ENCODE measurements around the gene AKT1.

Gene AKT1

GRCh38 chr14:104821971-104822608 lies 26.5 kb upstream of the AKT1 start:
- Histone ChIP-seq H3K27me3 (ENCODE audit: control insufficient read depth, low read length) (no peaks in the 10 kb centered on the region), H3K4me3 (ENCODE audit: low read length) (no peak overlapping the region), H3F3A (ENCODE audit: control insufficient read depth, insufficient read depth) (0 out of 2 replicates have a peak, but pooled peaks cover 2% of the 10 kb centered on the region), H3K27ac (ENCODE audit: low read depth, low read length) (no peak overlapping the region), H3K79me2 (ENCODE audit: control insufficient read depth, low read length) (peaks cover 12% of the 10 kb centered on the region), H3K9me3 (ENCODE audit: control insufficient read depth, insufficient read depth, low read length) (peaks cover 4% of the 10 kb centered on the region; the same call in 1 of the 2 replicates), H4K20me1 (ENCODE audit: control insufficient read depth, insufficient read depth, low read depth, low read length) (no peaks in the 10 kb centered on the region), H3K4me2 (ENCODE audit: low read length) (no peak overlapping the region), H3K9me2 (replicated peaks; ENCODE audit: control insufficient read depth, low read length) (no peaks in the 10 kb centered on the region), H3K36me3 (ENCODE audit: control insufficient read depth, low read length) (peaks cover 11% of the 10 kb centered on the region; the same call in 1 of the 2 replicates), H3K4me1 (ENCODE audit: control insufficient read depth, low read length) (peaks cover 11% of the 10 kb centered on the region)
- TF ChIP-seq CTCF (IDR thresholded peaks at IDR 0.05; ENCODE audit: low read depth, low read length, poor library complexity, severe bottlenecking) (no peak), EZH2phosphoT487 (IDR thresholded peaks at IDR 0.05; ENCODE audit: borderline replicate concordance, low read length) (no peak)

GRCh38 chr14:104821229-104821945 lies 25.8 kb upstream of the AKT1 start:
- Histone ChIP-seq H3K79me2 (ENCODE audit: control insufficient read depth, low read length) (peaks cover 19% of the 10 kb centered on the region), H3K4me1 (ENCODE audit: control insufficient read depth, low read length) (peaks cover 15% of the 10 kb centered on the region), H3K4me2 (ENCODE audit: low read length) (no peak overlapping the region), H3K9me3 (ENCODE audit: control insufficient read depth, insufficient read depth, low read length) (peaks cover 4% of the 10 kb centered on the region; the same call in 1 of the 2 replicates), H3F3A (ENCODE audit: control insufficient read depth, insufficient read depth) (0 out of 2 replicates have a peak, but pooled peaks cover 2% of the 10 kb centered on the region), H3K27me3 (ENCODE audit: control insufficient read depth, low read length) (no peaks in the 10 kb centered on the region), H4K20me1 (ENCODE audit: control insufficient read depth, insufficient read depth, low read depth, low read length) (no peaks in the 10 kb centered on the region), H3K27ac (ENCODE audit: low read depth, low read length) (no peak overlapping the region), H3K9me2 (replicated peaks; ENCODE audit: control insufficient read depth, low read length) (no peaks in the 10 kb centered on the region), H3K4me3 (ENCODE audit: low read length) (no peak overlapping the region), H3K36me3 (ENCODE audit: control insufficient read depth, low read length) (peaks cover 11% of the 10 kb centered on the region; the same call in 1 of the 2 replicates)
- TF ChIP-seq CTCF (IDR thresholded peaks at IDR 0.05; ENCODE audit: low read depth, low read length, poor library complexity, severe bottlenecking), result no peak
- TF ChIP-seq EZH2phosphoT487 (IDR thresholded peaks at IDR 0.05; ENCODE audit: borderline replicate concordance, low read length), result no peak

DNA sequence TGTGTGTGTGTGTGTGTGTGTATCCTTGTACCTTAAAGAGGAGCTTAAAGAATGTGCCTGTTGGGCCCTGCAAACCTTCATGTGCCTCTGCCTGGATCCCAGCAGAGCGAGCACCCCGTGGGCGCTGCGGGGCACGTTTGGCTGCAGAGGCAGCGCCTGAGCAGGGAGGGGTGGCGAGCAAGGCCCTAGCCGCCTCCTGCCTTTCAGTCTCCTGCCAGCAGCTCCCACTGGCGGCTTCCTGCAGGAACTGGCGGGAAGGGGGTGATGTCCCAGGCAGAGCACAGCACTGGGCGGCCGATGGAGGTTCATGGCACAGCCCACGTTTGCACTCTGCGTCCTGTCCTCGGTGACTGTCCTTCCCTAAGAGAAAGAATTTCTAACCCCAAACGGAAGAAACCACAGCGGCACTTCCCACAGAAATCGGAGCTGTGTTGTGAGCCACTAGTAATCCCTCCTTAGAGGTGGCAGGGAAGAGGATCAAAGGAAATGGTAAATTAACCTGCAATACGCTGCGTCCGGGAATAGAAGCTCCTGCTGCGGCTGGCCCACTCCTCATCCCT lies 25.2 kb upstream of the AKT1 start:
- Histone ChIP-seq H3K4me2 (ENCODE audit: low read length) (no peak overlapping the region), H3K79me2 (ENCODE audit: control insufficient read depth, low read length) (peaks cover 24% of the 10 kb centered on the region), H3K9me3 (ENCODE audit: control insufficient read depth, insufficient read depth, low read length) (peaks cover 4% of the 10 kb centered on the region; the same call in 1 of the 2 replicates), H3K4me3 (ENCODE audit: low read length) (no peak overlapping the region), H3K9me2 (replicated peaks; ENCODE audit: control insufficient read depth, low read length) (no peaks in the 10 kb centered on the region), H3K27me3 (ENCODE audit: control insufficient read depth, low read length) (no peaks in the 10 kb centered on the region), H4K20me1 (ENCODE audit: control insufficient read depth, insufficient read depth, low read depth, low read length) (no peaks in the 10 kb centered on the region), H3K36me3 (ENCODE audit: control insufficient read depth, low read length) (peaks cover 11% of the 10 kb centered on the region; the same call in 1 of the 2 replicates), H3K4me1 (ENCODE audit: control insufficient read depth, low read length) (peaks cover 12% of the 10 kb centered on the region), H3K27ac (ENCODE audit: low read depth, low read length) (no peak overlapping the region), H3F3A (ENCODE audit: control insufficient read depth, insufficient read depth) (0 out of 2 replicates have a peak, but pooled peaks cover 2% of the 10 kb centered on the region)
- TF ChIP-seq CTCF (IDR thresholded peaks at IDR 0.05; ENCODE audit: low read depth, low read length, poor library complexity, severe bottlenecking) (no peak), EZH2phosphoT487 (IDR thresholded peaks at IDR 0.05; ENCODE audit: borderline replicate concordance, low read length) (no peak)

Data from DOHH2 (cell line).